Mononuclear cell (primary cell): ENCODE results near the gene NDST4. TPM values are rescaled to one million over a fixed set of nuclear protein-coding genes. Genes with fewer than 3 reads are reported as not detected.
"Not testable (repeated sequence)": the region's sequence is repeated elsewhere in the genome, so short reads cannot be mapped to it uniquely, and the experiment has no call there.

Experiments
- H3K27me3 ChIP-seq: 2 replicates; pipeline ENCODE4 v1.6.0; 2011; ENCODE audit warnings: low read length, control low read depth; ENCODE audit not compliant: insufficient read depth
- H3K4me1 ChIP-seq: 2 replicates; pipeline ENCODE4 v1.5.1; 2011; ENCODE audit warnings: mild to moderate bottlenecking, low read length, control low read depth; ENCODE audit not compliant: insufficient read depth
- H3K4me3 ChIP-seq: 2 replicates; pipeline ENCODE4 v1.5.1; 2011; ENCODE audit warnings: mild to moderate bottlenecking, low read length, moderate library complexity
- H3K9me3 ChIP-seq: 2 replicates; pipeline ENCODE4 v1.5.1; 2011; ENCODE audit warnings: low read depth, mild to moderate bottlenecking, control low read depth, low read length
- total RNA-seq: library from RNA; depleted of rRNA; stranded (reverse); fragments of >200 nt; gene quantifications from one replicate; pipeline ENCODE4 v1.2.3, GENCODE V29; 2012

Gene NDST4
- total RNA-seq, 1 donor, result not detected

- H3K4me3 ChIP-seq, result no peak overlapping the region
- no peaks in the 10 kb centered on the region for H3K27me3 ChIP-seq
- H3K9me3 ChIP-seq, result no peaks in the 10 kb centered on the region
- no peaks in the 10 kb centered on the region for H3K4me1 ChIP-seq
Measured at GRCh38 chr4:114980932-114981708, 132.3 kb downstream of the NDST4 start.

- not testable (repeated sequence) for H3K27me3 ChIP-seq, H3K9me3 ChIP-seq, H3K4me3 ChIP-seq, H3K4me1 ChIP-seq
Measured at GRCh38 chr4:114980399-114980798, 133.0 kb downstream of the NDST4 start.

GRCh38 chr4:114976901-114977300, 136.5 kb downstream of the NDST4 start:
- Histone ChIP-seq H3K9me3 (no peaks in the 10 kb centered on the region), H3K4me1 (no peaks in the 10 kb centered on the region), H3K27me3 (no peaks in the 10 kb centered on the region), H3K4me3 (no peak overlapping the region)

- no peak overlapping the region for H3K4me3 ChIP-seq
- H3K9me3 ChIP-seq, result peaks cover 5% of the 10 kb centered on the region
- H3K27me3 ChIP-seq, result no peaks in the 10 kb centered on the region
Measured at GRCh38 chr4:114964026-114964425, 149.4 kb downstream of the NDST4 start.

GRCh38 chr4:114945616-114946015, 167.8 kb downstream of the NDST4 start:
- Histone ChIP-seq H3K4me1 (no peaks in the 10 kb centered on the region), H3K4me3 (no peak overlapping the region), H3K27me3 (no peaks in the 10 kb centered on the region)

More at GRCh38 chr4:114964026-114964425, 149.4 kb downstream of the NDST4 start:
- H3K4me1 ChIP-seq, result no peaks in the 10 kb centered on the region

GRCh38 chr4:114941503-114941902, 171.9 kb downstream of the NDST4 start:
- no peaks in the 10 kb centered on the region for H3K4me1 ChIP-seq

More at GRCh38 chr4:114945616-114946015, 167.8 kb downstream of the NDST4 start:
- H3K9me3 ChIP-seq, result no peaks in the 10 kb centered on the region

DNA sequence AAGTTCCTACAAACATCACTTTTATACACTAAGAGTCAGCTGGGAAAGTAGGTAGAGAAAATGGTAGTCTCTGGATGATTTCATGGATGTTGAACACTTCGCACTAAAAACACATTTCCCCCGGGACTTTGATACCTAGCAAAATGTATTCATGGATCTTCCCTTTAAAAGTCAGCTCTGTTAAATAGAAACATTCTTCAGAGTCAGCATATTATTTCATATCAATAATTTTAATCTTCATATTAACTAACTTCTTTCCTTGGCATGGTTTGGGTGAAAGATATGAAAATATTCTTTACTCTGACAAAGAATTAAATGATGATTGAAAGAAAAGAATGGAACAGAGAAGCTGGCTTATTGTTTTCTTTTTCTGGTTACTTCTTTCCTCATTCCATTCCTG, 185.5 kb downstream of the NDST4 start:
- Histone ChIP-seq H3K27me3 (no peaks in the 10 kb centered on the region), H3K4me1 (no peaks in the 10 kb centered on the region), H3K9me3 (no peaks in the 10 kb centered on the region), H3K4me3 (no peak overlapping the region)

More at GRCh38 chr4:114941503-114941902, 171.9 kb downstream of the NDST4 start:
- no peak overlapping the region for H3K4me3 ChIP-seq
- no peaks in the 10 kb centered on the region for H3K27me3 ChIP-seq
- H3K9me3 ChIP-seq, result peaks cover 4% of the 10 kb centered on the region

DNA sequence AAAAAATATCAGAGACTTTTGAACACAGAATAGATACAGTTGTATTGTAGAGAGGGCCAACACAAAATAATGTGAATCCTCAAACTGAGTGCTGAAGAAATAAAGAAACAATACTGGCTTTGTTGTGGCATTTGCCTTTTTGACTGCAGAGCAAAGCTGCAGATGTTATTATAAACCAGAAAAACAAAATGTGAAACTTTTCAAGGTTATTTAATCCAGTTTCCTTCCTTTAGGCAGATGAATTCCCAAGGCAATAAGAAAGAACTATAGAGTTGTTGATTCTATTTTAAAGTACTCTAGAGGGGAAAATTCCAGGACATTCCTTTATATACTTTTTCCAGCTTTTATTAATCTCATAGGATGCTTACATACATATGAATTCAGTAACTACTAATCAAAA, 186.8 kb downstream of the NDST4 start:
- Histone ChIP-seq H3K27me3 (no peaks in the 10 kb centered on the region), H3K4me3 (no peak overlapping the region), H3K9me3 (no peaks in the 10 kb centered on the region), H3K4me1 (no peaks in the 10 kb centered on the region)

DNA sequence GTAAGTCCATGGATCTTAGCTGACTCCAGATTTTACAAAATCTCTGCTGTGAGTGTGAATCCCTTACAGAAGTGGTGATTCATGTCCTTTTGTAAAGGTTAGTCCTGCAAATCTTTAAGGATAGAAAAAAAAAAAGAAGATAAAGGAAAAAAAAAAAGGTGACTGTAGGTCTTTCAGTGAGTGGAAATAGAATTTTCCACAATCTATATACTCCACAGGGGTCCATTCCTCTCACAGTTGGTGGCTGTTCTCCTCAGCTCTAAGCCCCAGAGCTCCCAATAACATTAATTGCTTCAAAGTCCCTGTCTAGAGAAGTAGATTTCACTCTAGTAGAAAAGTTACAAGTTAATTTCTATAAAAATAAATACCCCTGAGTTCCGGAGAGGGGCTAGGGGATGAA, 189.1 kb downstream of the NDST4 start:
- H3K4me1 ChIP-seq, result no peaks in the 10 kb centered on the region
- no peak overlapping the region for H3K4me3 ChIP-seq
- no peaks in the 10 kb centered on the region for H3K27me3 ChIP-seq
- no peaks in the 10 kb centered on the region for H3K9me3 ChIP-seq

DNA sequence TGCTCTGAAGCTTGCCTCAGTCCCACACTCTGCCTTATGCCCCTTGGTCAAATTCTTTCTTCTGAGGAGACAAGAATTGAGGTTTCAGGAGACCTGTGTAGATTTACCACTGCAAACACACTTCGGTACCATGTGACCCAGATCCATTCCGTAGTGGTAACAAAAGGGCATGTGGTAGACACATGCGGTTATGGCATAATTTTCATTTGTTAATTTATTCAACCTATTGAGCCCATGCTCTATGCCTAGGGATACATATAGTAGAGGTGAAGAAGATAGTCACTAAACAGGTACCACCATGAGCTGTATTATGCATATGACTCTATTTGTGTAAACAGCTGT, 190.9 kb downstream of the NDST4 start:
- no peaks in the 10 kb centered on the region for H3K4me1 ChIP-seq
- H3K4me3 ChIP-seq, result no peak overlapping the region
- H3K9me3 ChIP-seq, result no peaks in the 10 kb centered on the region
- H3K27me3 ChIP-seq, result no peaks in the 10 kb centered on the region

- Histone ChIP-seq H3K27me3 (no peaks in the 10 kb centered on the region), H3K4me3 (no peak overlapping the region), H3K9me3 (no peaks in the 10 kb centered on the region), H3K4me1 (no peaks in the 10 kb centered on the region)
Measured at GRCh38 chr4:114921790-114922591, 191.4 kb downstream of the NDST4 start.

- Histone ChIP-seq H3K27me3 (no peaks in the 10 kb centered on the region), H3K9me3 (no peaks in the 10 kb centered on the region), H3K4me3 (no peak overlapping the region), H3K4me1 (no peaks in the 10 kb centered on the region)
Measured at GRCh38 chr4:114921191-114921590, 192.2 kb downstream of the NDST4 start.

DNA sequence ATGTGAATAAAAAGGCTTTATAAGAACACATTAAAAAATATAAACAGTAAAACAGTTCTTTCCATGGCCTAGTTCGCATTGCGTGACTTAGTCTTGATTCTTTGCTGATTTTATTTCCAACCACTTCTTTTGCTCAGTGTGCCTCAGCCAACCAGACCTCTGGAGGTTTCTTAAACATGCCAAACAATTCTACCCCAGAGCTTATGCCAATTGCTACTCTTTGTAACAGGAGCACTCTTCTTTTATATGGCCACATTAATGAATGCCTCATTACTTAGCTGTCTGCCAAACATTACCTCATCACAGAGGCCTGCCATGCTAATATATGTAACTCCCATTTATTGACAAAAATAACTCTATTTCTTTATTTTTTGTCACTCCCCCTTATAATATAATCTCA, 202.3 kb downstream of the NDST4 start:
- Histone ChIP-seq H3K27me3 (no peaks in the 10 kb centered on the region), H3K9me3 (no peaks in the 10 kb centered on the region), H3K4me3 (no peak overlapping the region), H3K4me1 (no peaks in the 10 kb centered on the region)

- Histone ChIP-seq H3K4me3 (no peak overlapping the region), H3K9me3 (no peaks in the 10 kb centered on the region), H3K4me1 (no peaks in the 10 kb centered on the region), H3K27me3 (no peaks in the 10 kb centered on the region)
Measured at GRCh38 chr4:114907568-114907967, 205.9 kb downstream of the NDST4 start.

DNA sequence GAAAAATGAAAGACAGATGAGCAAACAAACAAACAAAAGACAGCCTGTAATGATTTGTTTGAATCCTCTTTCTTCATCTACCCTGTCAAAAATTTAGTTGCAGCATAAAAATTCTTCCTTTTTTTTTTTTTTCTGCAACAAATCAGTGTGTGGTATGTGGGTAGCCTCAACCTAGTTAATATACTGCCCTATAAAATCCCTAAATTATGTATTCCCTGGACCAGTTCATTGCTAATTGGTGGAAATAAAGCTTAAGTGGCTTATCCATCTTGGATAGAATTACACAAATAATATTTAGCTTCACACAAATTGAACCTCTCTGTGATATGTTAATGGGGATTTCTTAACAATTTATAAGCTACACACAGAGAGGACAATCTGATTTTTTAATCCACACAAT, 208.4 kb downstream of the NDST4 start:
- Histone ChIP-seq H3K4me1 (no peaks in the 10 kb centered on the region), H3K9me3 (no peaks in the 10 kb centered on the region), H3K4me3 (no peak overlapping the region), H3K27me3 (no peaks in the 10 kb centered on the region)
